Measurements from ENCODE around the gene SCAF4. TPM values are rescaled to one million over a fixed set of nuclear protein-coding genes. Genes with fewer than 3 reads are reported as not detected.

SCAF4 gene
- total and polyA plus RNA-seq, 2 of the 8 experiments (the other 6 are each of a cell fraction or from before 2014, with no cell fraction given) = 28.9 to 55.1 TPM

- DNase-seq (ENCODE audit: low read depth in 1 of 2, low spot score in 2 of 2) (no peak), FAIRE-seq (no peak)
- no peak overlapping the region for H2BK12ac ChIP-seq (ENCODE audit: low read depth, low read length)
- no peak overlapping the region for H2AFZ ChIP-seq (ENCODE audit: low read length)
- ChIA-PET CTCF (ENCODE audit: partially characterized antibody) (interaction anchor here (0.8 to 1.0 kb wide), 2 partner anchors 15 to 214 kb away, joined by 3 read pairs; no protein-coding TSS in a partner anchor), POLR2A (ENCODE audit: partially characterized antibody) (interaction anchor here (0.6 to 1.8 kb wide), 8 partner anchors 8 to 70 kb away, joined by 3 to 8 read pairs (median 4); no protein-coding TSS in a partner anchor)
- H3K18ac ChIP-seq (ENCODE audit: extremely low read depth, low read length) = peak overlapping the region; percentile 62; the same call in 1 of the 2 replicates
- peaks cover 8% of the 10 kb centered on the region for H3K79me1 ChIP-seq (ENCODE audit: low read depth, low read length)
- peak overlapping the region; percentile 71 to 91 for H3K4me2 ChIP-seq (ENCODE audit: insufficient read depth in 1 of 2, low read depth in 2 of 2, low read length in 2 of 2)
- no peak overlapping the region for H3K23ac ChIP-seq (ENCODE audit: insufficient read length)
- no peak overlapping the region for H2BK120ac ChIP-seq (replicated peaks; ENCODE audit: low read depth, low read length)
- H4K5ac ChIP-seq (ENCODE audit: insufficient read length, low read depth, low read length) = no peak overlapping the region
- TF ChIP-seq E2F6 (IDR thresholded peaks at IDR 0.05) (no peak), RXRA (IDR thresholded peaks at IDR 0.05; ENCODE audit: insufficient read depth, low read depth, low read length) (no peak), GTF2F1 (IDR thresholded peaks at IDR 0.05; ENCODE audit: borderline replicate concordance, low read depth, low read length) (no peak), JUND (IDR thresholded peaks at IDR 0.05; ENCODE audit: low read length) (no peak)
- H3K4me3 ChIP-seq (ENCODE audit: extremely low read depth in 1 of 4, insufficient read depth in 2 of 4, low read depth in 3 of 4, low read length in 4 of 4) = peak overlapping the region; percentile 69 to 79 (median 74)
- peaks cover 0 to 45% of the 10 kb centered on the region in 2 experiments; a peak in 2 of 4 replicates for H3K79me2 ChIP-seq (ENCODE audit: control insufficient read depth in 1 of 2, insufficient read depth in 2 of 2, low read length in 2 of 2)
- no peak overlapping the region for H2AK5ac ChIP-seq (ENCODE audit: low read depth, low read length)
- peaks cover 0 to 7% of the 10 kb centered on the region in 2 experiments for H4K20me1 ChIP-seq (replicated peaks in 1 of 2; ENCODE audit: control insufficient read depth in 1 of 2, insufficient read depth in 2 of 2, low read length in 2 of 2)
- H3K4me1 ChIP-seq (replicated peaks in 1 of 4; ENCODE audit: control insufficient read depth in 3 of 4, insufficient read depth in 4 of 4, low read length in 3 of 4) = peaks cover 0 to 3% (median 1%) of the 10 kb centered on the region in 4 experiments; a peak in 4 of 7 replicates
- H3K4ac ChIP-seq (replicated peaks; ENCODE audit: insufficient read length, low read depth, low read length) = no peak overlapping the region
- no peaks in the 10 kb centered on the region; the same call in 1 of the 2 replicates for H3K23me2 ChIP-seq (ENCODE audit: low read depth, low read length)
- no peak overlapping the region for H2BK20ac ChIP-seq (ENCODE audit: low read length)
- H3K9me3 ChIP-seq (ENCODE audit: insufficient read depth in 2 of 2, low read depth in 1 of 2, low read length in 1 of 2) = no peaks in the 10 kb centered on the region
- no peak overlapping the region for H3K27ac ChIP-seq (ENCODE audit: low read depth, low read length)
- H3K14ac ChIP-seq (ENCODE audit: insufficient read length) = no peak overlapping the region
- H4K91ac ChIP-seq (replicated peaks; ENCODE audit: insufficient read length, low read length) = no peak overlapping the region
- H3K36me3 ChIP-seq (ENCODE audit: control insufficient read depth in 2 of 4, insufficient read depth in 4 of 4, low read length in 3 of 4) = peaks cover 0 to 17% (median 2%) of the 10 kb centered on the region in 4 experiments; a peak in 2 of 8 replicates
- H2BK15ac ChIP-seq (ENCODE audit: low read length) = no peak overlapping the region
- H3K27me3 ChIP-seq (replicated peaks in 1 of 4; ENCODE audit: control insufficient read depth in 3 of 4, extremely low read depth in 1 of 4, insufficient read depth in 3 of 4, low read length in 3 of 4) = no peaks in the 10 kb centered on the region
- H2BK5ac ChIP-seq (ENCODE audit: low read depth, low read length) = no peak overlapping the region
- H3K56ac ChIP-seq (replicated peaks; ENCODE audit: insufficient read length, low read depth, low read length) = no peak overlapping the region
- H4K8ac ChIP-seq (ENCODE audit: extremely low read depth, insufficient read depth, low read length) = no peak overlapping the region
- H3K9ac ChIP-seq (replicated peaks in 1 of 4; ENCODE audit: extremely low read depth in 1 of 4, low read depth in 3 of 4, low read length in 3 of 4) = peak overlapping the region in 3 of 4 experiments; percentile 26 to 86 (median 73); a peak in 3 of 7 replicates
- WGBS, 2 experiments (ENCODE audit: extremely low coverage in 1 of 2, insufficient coverage in 1 of 2, insufficient read length in 1 of 2, insufficient replicate concordance in 2 of 2, low coverage in 1 of 2, low lambda C conversion rate in 2 of 2, missing lambda C conversion rate in 1 of 2) = 65% methylated on average over 8 of the region's 8 CpGs; no CpG with 5 or more reads in 1 of the 2 experiments
Measured at GRCh38 chr21:31660591-31660990, 71.3 kb downstream of the SCAF4 start.
